T-helper 2 cell (primary cell): ENCODE results near the gene STARD7.
A peak's percentile ranks its signal among the peaks of the same experiment; 100 is the strongest.
"Not testable (repeated sequence)": the region's sequence is repeated elsewhere in the genome, so short reads cannot be mapped to it uniquely, and the experiment has no call there.

ENCODE experiments used
- DNase-seq, 5 experiments: peaks; one replicate each; pipeline versions ENCODE4 v3.0.0 to v3.0.0-alpha.2; 2012 to 2022

The STARD7 gene

GRCh38 chr2:96233880-96234316, 25.3 kb upstream of the STARD7 start:
- DNase-seq: no peak

GRCh38 chr2:96233436-96233835, 24.8 kb upstream of the STARD7 start:
- no peak for DNase-seq

GRCh38 chr2:96231316-96231715, 22.7 kb upstream of the STARD7 start:
- no peak for DNase-seq

GRCh38 chr2:96225016-96225533, 16.4 kb upstream of the STARD7 start:
- DNase-seq: no peak

- DNase-seq: not testable (repeated sequence)
These were observed 12.5 kb upstream of the STARD7 start for GRCh38 chr2:96221106-96221505.

- DNase-seq: not testable (repeated sequence)
These were observed 11.3 kb upstream of the STARD7 start for GRCh38 chr2:96219959-96220358.

- DNase-seq: no peak
These were observed 10.0 kb upstream of the STARD7 start for GRCh38 chr2:96218508-96219131.

- DNase-seq: no peak
These were observed 5.9 kb upstream of the STARD7 start for GRCh38 chr2:96214554-96214953.

- DNase-seq: no peak
These were observed 4.8 kb upstream of the STARD7 start for GRCh38 chr2:96213379-96213778.

GRCh38 chr2:96212339-96212738, 3.7 kb upstream of the STARD7 start:
- DNase-seq: no peak

- DNase-seq: no peak
These were observed 1.1 kb upstream of the STARD7 start for GRCh38 chr2:96209729-96210085.

GRCh38 chr2:96209011-96209728, 543 bp upstream of the STARD7 start:
- DNase-seq: no peak

GRCh38 chr2:96207774-96208142, 869 bp downstream of the STARD7 start:
- peak in 1 of 5 experiments; percentile 39 for DNase-seq

- DNase-seq: no peak
These were observed 1.4 kb downstream of the STARD7 start for GRCh38 chr2:96207073-96207773.

- DNase-seq: no peak
These were observed 2.7 kb downstream of the STARD7 start for GRCh38 chr2:96205888-96206287.

- no peak for DNase-seq
These were observed 3.6 kb downstream of the STARD7 start for GRCh38 chr2:96204836-96205624.

GRCh38 chr2:96203130-96204028, 5.2 kb downstream of the STARD7 start:
- peak in 1 of 5 experiments; percentile 46 for DNase-seq

- DNase-seq: no peak
These were observed 6.3 kb downstream of the STARD7 start for GRCh38 chr2:96202152-96202854.

- no peak for DNase-seq
These were observed 7.3 kb downstream of the STARD7 start for GRCh38 chr2:96201338-96201737.

GRCh38 chr2:96198921-96199320, 9.7 kb downstream of the STARD7 start:
- DNase-seq: no peak
